A673 (cell line): Measurements from ENCODE around the gene DOCK1. TPM values are rescaled to one million over a fixed set of nuclear protein-coding genes. Genes with fewer than 3 reads are reported as not detected.
"Not testable (repeated sequence)": the region's sequence is repeated elsewhere in the genome, so short reads cannot be mapped to it uniquely, and the experiment has no call there.

ENCODE experiments used
- BruUV-seq: library from RNA; stranded (reverse); fragments of 400-500 nt; replicated peaks from 2 replicates; lab custom pipeline; 2021; lab: Mats Ljungman, UMichigan
- CTCF ChIA-PET: fragments of 300-600 bp; sonication (Branson Sonifier 250); formaldehyde crosslinking; loops from one replicate; lab custom pipeline; 2022; ENCODE audit warnings: antibody characterized with exemption; lab: Charles Lee
- POLR2A ChIA-PET: fragments of 300-600 bp; sonication (Branson Sonifier 250); formaldehyde crosslinking; loops from one replicate; lab custom pipeline; 2022; ENCODE audit warnings: antibody characterized with exemption; ENCODE audit not compliant: low non-redundant PET; lab: Charles Lee
- DNase-seq: peaks from one replicate; pipeline ENCODE4 v3.0.0-alpha.2; 2015; ENCODE audit warnings: low spot score
- H3K27ac ChIP-seq: fragments of 200-600 bp; sonication (generic); 2 replicates; pipeline ENCODE4 v1.5.1; 2016; ENCODE audit warnings: mixed run types, low read depth, mild to moderate bottlenecking, mixed read lengths, antibody characterized with exemption, low read length; ENCODE audit not compliant: poor library complexity, severe bottlenecking
- H3K27me3 ChIP-seq: fragments of 200-600 bp; sonication (generic); replicated peaks from 2 replicates; pipeline ENCODE4 v1.6.1; 2017; ENCODE audit warnings: mixed run types, low read depth, mild to moderate bottlenecking, mixed read lengths, antibody characterized with exemption, low read length; ENCODE audit not compliant: insufficient read depth, poor library complexity
- H3K36me3 ChIP-seq: fragments of 200-600 bp; sonication (generic); 2 replicates; pipeline ENCODE4 v1.6.1; 2016; ENCODE audit warnings: mixed run types, mild to moderate bottlenecking, mixed read lengths, antibody characterized with exemption, low read length; ENCODE audit not compliant: insufficient read depth, poor library complexity, severe bottlenecking
- H3K4me1 ChIP-seq: fragments of 200-600 bp; sonication (generic); 2 replicates; pipeline ENCODE4 v1.6.1; 2017; ENCODE audit warnings: mixed run types, mild to moderate bottlenecking, mixed read lengths, antibody characterized with exemption, low read length; ENCODE audit not compliant: insufficient read depth, poor library complexity, severe bottlenecking
- H3K4me3 ChIP-seq: fragments of 200-600 bp; sonication (generic); 2 replicates; pipeline ENCODE4 v1.5.1; 2016; ENCODE audit warnings: low read depth, mixed run types, mild to moderate bottlenecking, mixed read lengths, low read length; ENCODE audit not compliant: poor library complexity, severe bottlenecking
- H3K9me3 ChIP-seq: fragments of 200-600 bp; sonication (generic); 2 replicates; pipeline ENCODE4 v1.6.1; 2016; ENCODE audit warnings: mixed run types, low read depth, mild to moderate bottlenecking, mixed read lengths, antibody characterized with exemption, low read length; ENCODE audit not compliant: poor library complexity, severe bottlenecking
- EZH2 ChIP-seq: fragments of 200-600 bp; sonication (generic); IDR thresholded peaks from 2 replicates; pipeline ENCODE4 v1.6.1; 2017; ENCODE audit warnings: borderline replicate concordance, low read depth, mild to moderate bottlenecking, mixed read lengths, antibody characterized with exemption, low read length; ENCODE audit not compliant: poor library complexity, severe bottlenecking
- intact Hi-C: fragments of 100-400 bp; cut with micrococcal nuclease; formaldehyde crosslinking; loops from one replicate; pipeline ENCODE4 v1.10.0; 2022; ENCODE audit not compliant: unreplicated experiment
- total RNA-seq: library from RNA; stranded (reverse); gene quantifications from 2 replicates; pipeline ENCODE4 v1.2.3, GENCODE V29; 2021
- TF ChIP-seq, protein P1 (sequence below): fragments of 300-800, 200-600 bp; sonication (generic); conservative IDR thresholded peaks from 2 replicates; pipeline ENCODE4 v1.5.1; 2017; ENCODE audit warnings: low read depth, mild to moderate bottlenecking, antibody characterized with exemption, low read length, moderate library complexity, mixed read lengths

DOCK1 gene
- total RNA-seq, 1 experiment from 2014 or later = 30.7 TPM

DNA sequence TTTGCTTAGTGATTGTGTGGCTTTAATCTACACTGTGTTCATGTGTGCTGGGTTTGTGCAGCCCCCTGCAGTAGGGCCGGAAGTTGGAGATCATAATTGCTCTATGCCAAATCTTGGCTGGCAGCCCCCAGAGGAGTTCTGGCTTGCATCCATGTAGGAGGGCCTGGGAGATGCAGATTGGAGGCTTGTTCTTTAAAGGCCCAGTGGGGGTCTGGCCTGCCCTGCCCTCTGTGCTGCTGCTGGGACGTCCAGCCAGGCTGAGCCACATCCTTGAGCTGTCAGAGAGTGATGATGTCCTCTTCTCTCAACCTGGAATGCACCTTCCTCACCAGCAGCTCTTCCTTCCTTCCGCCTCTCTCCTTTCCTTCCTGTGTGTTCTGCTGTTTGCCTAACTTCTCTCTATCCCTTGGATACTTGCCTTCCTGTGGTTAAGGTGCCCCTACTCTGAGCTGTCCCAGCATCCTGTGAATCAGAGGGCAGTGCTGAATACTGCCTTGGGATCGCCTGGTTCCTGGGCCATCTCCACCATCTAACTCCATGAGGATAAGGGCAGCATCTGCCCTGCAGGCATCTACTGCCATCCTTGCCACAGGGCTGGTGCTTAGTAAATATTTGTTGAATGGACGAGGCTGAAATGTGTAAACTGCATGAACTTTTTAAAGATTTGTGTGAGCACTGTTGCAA is 30.2 kb downstream of the DOCK1 start:
- CTCF ChIA-PET = no interaction called here
- BruUV-seq = no TSS peak
- intact Hi-C loops = no loop called here

DNA sequence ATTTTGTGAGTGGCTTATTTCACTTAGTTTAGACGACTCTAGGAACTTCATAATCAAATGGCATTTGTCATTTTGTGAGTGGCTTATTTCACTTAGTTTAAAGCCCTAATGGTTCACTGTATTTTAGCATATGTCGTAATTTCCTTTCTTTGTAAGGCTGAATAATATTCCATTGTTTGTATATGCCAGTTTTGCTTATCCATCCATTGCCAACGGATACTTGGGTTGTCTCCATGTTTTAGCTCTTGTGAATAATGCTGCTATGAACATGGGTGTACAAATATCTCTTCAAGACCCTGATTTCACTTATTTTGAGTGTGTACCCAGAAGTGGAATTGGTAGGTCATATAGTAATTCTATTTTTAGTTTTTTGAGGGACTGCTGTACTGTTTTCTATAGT is 31.8 kb downstream of the DOCK1 start:
- TF ChIP-seq, protein P1, sequence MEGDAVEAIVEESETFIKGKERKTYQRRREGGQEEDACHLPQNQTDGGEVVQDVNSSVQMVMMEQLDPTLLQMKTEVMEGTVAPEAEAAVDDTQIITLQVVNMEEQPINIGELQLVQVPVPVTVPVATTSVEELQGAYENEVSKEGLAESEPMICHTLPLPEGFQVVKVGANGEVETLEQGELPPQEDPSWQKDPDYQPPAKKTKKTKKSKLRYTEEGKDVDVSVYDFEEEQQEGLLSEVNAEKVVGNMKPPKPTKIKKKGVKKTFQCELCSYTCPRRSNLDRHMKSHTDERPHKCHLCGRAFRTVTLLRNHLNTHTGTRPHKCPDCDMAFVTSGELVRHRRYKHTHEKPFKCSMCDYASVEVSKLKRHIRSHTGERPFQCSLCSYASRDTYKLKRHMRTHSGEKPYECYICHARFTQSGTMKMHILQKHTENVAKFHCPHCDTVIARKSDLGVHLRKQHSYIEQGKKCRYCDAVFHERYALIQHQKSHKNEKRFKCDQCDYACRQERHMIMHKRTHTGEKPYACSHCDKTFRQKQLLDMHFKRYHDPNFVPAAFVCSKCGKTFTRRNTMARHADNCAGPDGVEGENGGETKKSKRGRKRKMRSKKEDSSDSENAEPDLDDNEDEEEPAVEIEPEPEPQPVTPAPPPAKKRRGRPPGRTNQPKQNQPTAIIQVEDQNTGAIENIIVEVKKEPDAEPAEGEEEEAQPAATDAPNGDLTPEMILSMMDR = no peak
- no peak for TF ChIP-seq EZH2
- intact Hi-C loops = no loop called here
- Histone ChIP-seq H3K27ac (no peak overlapping the region), H3K27me3 (no peaks in the 10 kb centered on the region), H3K4me3 (no peak overlapping the region), H3K9me3 (peaks cover 8% of the 10 kb centered on the region), H3K36me3 (no peaks in the 10 kb centered on the region), H3K4me1 (peaks cover 38% of the 10 kb centered on the region)
- ChIA-PET CTCF (no interaction called here), POLR2A (no interaction called here)
- no TSS peak for BruUV-seq
- DNase-seq = no peak

More for the DNA sequence above, 30.2 kb downstream of the DOCK1 start:
- Histone ChIP-seq H3K27ac (peak overlapping the region; percentile 80), H3K27me3 (no peaks in the 10 kb centered on the region), H3K4me1 (peaks cover 37% of the 10 kb centered on the region), H3K9me3 (peaks cover 8% of the 10 kb centered on the region), H3K36me3 (no peaks in the 10 kb centered on the region), H3K4me3 (no peak overlapping the region)
- DNase-seq = peak; percentile 95
- TF ChIP-seq EZH2 = no peak
- TF ChIP-seq, protein P1 = no peak
- POLR2A ChIA-PET = no interaction called here

DNA sequence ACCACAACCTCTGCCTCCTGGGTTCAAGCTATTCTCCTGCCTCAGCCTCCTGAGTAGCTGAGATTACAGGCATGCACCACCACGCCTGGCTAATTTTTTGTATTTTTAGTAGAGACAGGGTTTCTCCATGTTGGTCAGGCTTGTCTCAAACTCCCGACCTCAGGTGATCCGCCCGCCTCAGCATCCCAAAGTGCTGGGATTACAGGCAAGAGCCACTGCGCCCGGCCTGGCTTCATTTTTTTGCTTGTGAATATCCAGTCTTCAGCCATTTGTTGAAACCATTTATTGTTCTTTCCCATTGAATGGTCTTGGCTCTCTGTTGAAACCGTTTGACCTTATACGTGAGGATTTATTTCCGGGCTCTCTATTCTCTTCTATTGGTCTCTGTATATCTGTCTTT is 32.9 kb downstream of the DOCK1 start:
- CTCF ChIA-PET, POLR2A ChIA-PET: not testable (repeated sequence)

DNA sequence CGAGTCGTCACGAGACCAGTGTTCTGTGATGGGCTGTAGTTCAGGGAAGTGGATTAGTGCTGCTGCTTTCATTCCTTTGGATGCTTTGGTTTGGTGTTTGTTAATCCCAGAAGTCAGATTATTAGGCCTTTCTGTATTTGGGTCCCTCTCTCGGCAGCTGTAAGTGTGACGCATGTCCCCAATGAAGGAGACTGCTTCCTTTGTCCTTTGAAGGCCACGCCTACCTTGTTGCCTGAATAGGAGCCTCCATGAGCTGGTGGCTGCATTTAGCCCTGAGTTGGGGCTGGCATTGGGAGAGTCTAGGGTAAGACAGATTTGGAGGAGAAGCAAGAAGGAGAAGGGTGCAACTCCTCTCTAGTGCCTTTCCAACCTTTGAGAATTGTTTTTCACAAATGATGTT is 34.5 kb downstream of the DOCK1 start:
- no peak for DNase-seq
- intact Hi-C loops = no loop called here
- CTCF ChIA-PET = no interaction called here
- no peaks in the 10 kb centered on the region for H3K27me3 ChIP-seq
- no peak overlapping the region for H3K27ac ChIP-seq
- peaks cover 8% of the 10 kb centered on the region for H3K9me3 ChIP-seq
- H3K4me3 ChIP-seq = no peak overlapping the region
- TF ChIP-seq EZH2 = no peak
- TF ChIP-seq, protein P1 = no peak
- H3K4me1 ChIP-seq = peaks cover 28% of the 10 kb centered on the region
- POLR2A ChIA-PET = no interaction called here
- BruUV-seq = no TSS peak
- no peaks in the 10 kb centered on the region for H3K36me3 ChIP-seq

More for the DNA sequence above, 32.9 kb downstream of the DOCK1 start:
- H3K36me3 ChIP-seq, DNase-seq, H3K27me3 ChIP-seq, BruUV-seq, H3K4me3 ChIP-seq, H3K9me3 ChIP-seq, intact Hi-C loops, H3K27ac ChIP-seq: not testable (repeated sequence)
- peaks cover 43% of the 10 kb centered on the region for H3K4me1 ChIP-seq
